ENCODE results near the gene KIAA1614.
"Not testable (repeated sequence)": the region's sequence is repeated elsewhere in the genome, so short reads cannot be mapped to it uniquely, and the experiment has no call there.

KIAA1614 gene

GRCh38 chr1:180966744-180967536, 54.2 kb downstream of the KIAA1614 start:
- TF ChIP-seq TCF4 (CRISPR knock-in tag; IDR thresholded peaks at IDR 0.05; ENCODE audit: borderline replicate concordance) = no peak
- no peak for TF ChIP-seq RARB (CRISPR knock-in tag; IDR thresholded peaks at IDR 0.05)
- ATAC-seq = no peak

- no peak for TF ChIP-seq CREB5 (CRISPR knock-in tag; IDR thresholded peaks at IDR 0.05; ENCODE audit: low read depth)
- no peak for TF ChIP-seq PATZ1 (CRISPR knock-in tag; IDR thresholded peaks at IDR 0.05; ENCODE audit: borderline replicate concordance)
- no peak for TF ChIP-seq ARNTL (CRISPR knock-in tag; IDR thresholded peaks at IDR 0.05; ENCODE audit: borderline replicate concordance, low read depth)
- no peak for TF ChIP-seq CSRNP3 (CRISPR knock-in tag; IDR thresholded peaks at IDR 0.05)
- no peak for TF ChIP-seq GLIS3 (CRISPR knock-in tag; IDR thresholded peaks at IDR 0.05)
- no peak for TF ChIP-seq BACH2 (CRISPR knock-in tag; IDR thresholded peaks at IDR 0.05; ENCODE audit: borderline replicate concordance)
- TF ChIP-seq OSR1 (CRISPR knock-in tag; IDR thresholded peaks at IDR 0.05) = no peak
- no peak for TF ChIP-seq ZNF565 (CRISPR knock-in tag; conservative IDR thresholded peaks at IDR 0.05; ENCODE audit: low read depth)
- no peak for TF ChIP-seq CSDC2 (CRISPR knock-in tag; IDR thresholded peaks at IDR 0.05)
- TF ChIP-seq TOX (CRISPR knock-in tag; IDR thresholded peaks at IDR 0.05; ENCODE audit: borderline replicate concordance) = no peak
- no peak for TF ChIP-seq TSHZ2 (CRISPR knock-in tag; IDR thresholded peaks at IDR 0.05)
- no peak for ATAC-seq
Measured at GRCh38 chr1:180967558-180967957, 54.9 kb downstream of the KIAA1614 start.

- ATAC-seq = not testable (repeated sequence)
Measured at GRCh38 chr1:180968834-180969233, 56.1 kb downstream of the KIAA1614 start.

- ATAC-seq = no peak
- no peak for TF ChIP-seq ZNF565 (CRISPR knock-in tag; conservative IDR thresholded peaks at IDR 0.05; ENCODE audit: low read depth)
- TF ChIP-seq ISL1 (CRISPR knock-in tag; IDR thresholded peaks at IDR 0.05) = no peak
- no peak for TF ChIP-seq ZC3H10 (CRISPR knock-in tag; IDR thresholded peaks at IDR 0.05)
- TF ChIP-seq PATZ1 (CRISPR knock-in tag; IDR thresholded peaks at IDR 0.05; ENCODE audit: borderline replicate concordance) = no peak
- no peak for TF ChIP-seq CSRNP3 (CRISPR knock-in tag; IDR thresholded peaks at IDR 0.05)
Measured at GRCh38 chr1:180969434-180969833, 56.7 kb downstream of the KIAA1614 start.

All from SK-N-SH treated with all-trans-retinoic acid at 6 μM for 48 hours (cell line).